Sigmoid colon (tissue), 4 donors: ENCODE measurements around the gene NCKAP5L.

Experiments used
- CTCF ChIP-seq, 4 experiments: fragments of 450-650 bp in 3 of 4; fragments of 200-600 bp in 1 of 4; IDR thresholded peaks; one replicate each; pipeline ENCODE4 v1.5.1; 2016 to 2019; ENCODE audit warnings: antibody characterized with exemption in 4 of 4, mild to moderate bottlenecking in 3 of 4, moderate library complexity in 2 of 4
- EP300 ChIP-seq, 4 donors: sonication (generic); formaldehyde crosslinking; IDR thresholded peaks; one replicate each; pipeline ENCODE4 v1.6.1; 2017; ENCODE audit warnings: antibody characterized with exemption in 4 of 4
- POLR2A ChIP-seq, 2 donors: fragments of 450-650 bp; IDR thresholded peaks; one replicate each; pipeline ENCODE4 v1.6.1; 2016; ENCODE audit warnings: antibody characterized with exemption in 2 of 2, mild to moderate bottlenecking in 2 of 2, moderate library complexity in 2 of 2
- POLR2AphosphoS5 ChIP-seq, 4 donors: sonication (generic); formaldehyde crosslinking; IDR thresholded peaks; one replicate each; pipeline ENCODE4 v1.6.1; 2017; ENCODE audit warnings: antibody characterized with exemption in 4 of 4

- TF ChIP-seq CTCF (IDR thresholded peaks at IDR 0.05) (no peak), POLR2A (IDR thresholded peaks at IDR 0.05) (no peak), POLR2AphosphoS5 (IDR thresholded peaks at IDR 0.05) (no peak), EP300 (IDR thresholded peaks at IDR 0.05) (no peak)
Measured at GRCh38 chr12:49761677-49762467, 66.3 kb downstream of the NCKAP5L start.
